Inflammatory macrophage (primary cell): Measurements from ENCODE around the gene SCUBE1.
"Not testable (repeated sequence)": the region's sequence is repeated elsewhere in the genome, so short reads cannot be mapped to it uniquely, and the experiment has no call there.

Experiments used
- DNase-seq, 2 donors: peaks; one replicate each; pipeline ENCODE4 v3.0.0-alpha.2; 2020 to 2022

SCUBE1 gene

DNA sequence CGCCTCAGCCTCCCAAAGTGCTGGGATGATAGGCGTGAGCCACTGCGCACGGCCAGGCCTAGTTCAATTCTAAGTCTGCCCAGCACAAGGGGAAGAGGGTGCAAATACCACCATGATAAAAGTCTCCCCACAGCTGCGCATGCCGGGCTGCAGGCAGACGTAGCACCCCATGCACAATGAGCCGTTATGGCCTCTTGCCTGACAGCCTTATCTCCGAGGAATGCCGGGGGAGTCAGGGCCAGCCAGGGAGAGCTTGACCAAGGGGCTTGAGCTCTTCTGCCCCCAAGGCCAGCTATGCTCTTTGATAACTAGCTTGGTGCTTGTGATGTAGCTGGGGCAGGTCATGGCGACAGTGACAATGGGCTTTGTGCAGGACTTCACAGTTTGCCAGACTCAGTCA, 13.7 kb upstream of the SCUBE1 start:
- DNase-seq, result no peak

DNA sequence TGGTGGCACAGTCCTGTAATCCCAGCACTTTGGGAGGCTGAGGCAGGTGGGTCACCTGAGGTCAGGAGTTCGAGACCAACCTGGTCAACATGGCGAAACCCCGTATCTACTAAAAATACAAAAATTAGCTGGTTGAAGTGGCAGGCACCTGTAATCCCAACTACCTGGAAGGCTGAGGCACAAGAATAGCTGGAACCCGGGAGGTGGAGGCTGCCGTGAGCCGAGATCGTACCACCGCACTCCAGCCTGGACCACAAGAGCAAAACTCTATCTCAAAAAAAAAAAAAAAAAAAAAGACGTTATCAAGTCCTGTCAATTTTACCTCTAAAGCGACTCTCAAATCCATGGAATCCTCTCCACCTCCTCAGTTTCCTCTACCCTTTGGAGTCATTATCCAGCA, 12.5 kb upstream of the SCUBE1 start:
- not testable (repeated sequence) for DNase-seq

DNA sequence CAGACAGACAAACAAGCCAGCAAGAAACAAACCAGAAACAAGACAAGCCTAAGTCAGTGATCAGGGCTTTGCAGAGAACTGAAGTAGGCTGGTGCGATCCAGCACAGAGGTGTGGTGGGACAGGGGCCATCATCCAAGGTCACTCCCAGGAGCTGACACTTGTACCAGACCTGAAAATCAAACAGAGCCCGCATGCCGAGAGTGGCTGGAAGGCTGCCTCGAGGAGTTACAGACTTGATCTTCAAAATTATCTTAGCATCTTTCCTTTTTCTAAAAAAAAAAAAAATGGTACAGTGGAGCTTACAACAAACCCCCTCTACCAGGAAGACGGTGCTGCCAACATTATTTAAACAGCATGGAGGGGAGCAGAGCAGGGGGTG, 8.8 kb upstream of the SCUBE1 start:
- no peak for DNase-seq

DNA sequence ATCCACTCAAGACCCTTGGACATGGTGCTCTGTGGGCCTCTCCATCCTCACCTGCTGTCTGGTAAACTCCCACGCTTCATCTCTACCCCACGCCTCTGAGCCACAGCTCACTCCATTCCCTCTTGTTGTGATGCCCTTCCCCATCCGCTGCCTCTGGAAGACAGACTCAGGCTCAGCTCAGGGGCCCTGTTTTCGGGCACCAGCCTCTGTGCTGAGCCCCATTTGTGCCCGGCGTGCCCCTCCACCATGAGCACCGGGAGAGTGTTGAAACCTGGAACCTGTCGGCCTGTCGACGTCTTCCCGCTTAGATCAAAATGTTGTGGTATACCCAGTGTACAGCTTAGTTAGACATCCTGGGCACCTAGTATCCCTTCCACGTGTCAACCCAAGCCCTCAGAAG, 6.5 kb upstream of the SCUBE1 start:
- no peak for DNase-seq

DNA sequence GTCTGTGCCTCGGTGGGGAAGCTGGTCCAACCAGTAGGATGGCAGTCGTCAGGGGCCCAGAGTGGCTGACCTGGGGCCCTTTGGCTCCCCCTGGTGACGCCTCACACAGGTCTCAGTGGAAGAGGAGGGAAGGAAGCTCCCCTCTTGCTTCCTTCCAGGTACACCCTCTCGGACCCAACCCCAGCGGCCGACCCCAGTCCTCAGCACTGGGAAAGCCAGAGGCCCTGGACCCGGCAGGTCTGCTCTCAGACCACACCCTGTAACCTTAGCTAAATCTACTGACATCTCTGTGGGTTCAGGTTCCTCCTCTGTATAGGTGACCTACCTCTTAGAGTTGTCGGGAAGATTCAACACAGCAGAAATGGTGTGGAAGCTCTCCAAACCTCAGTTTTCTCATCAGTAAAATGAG, 3.4 kb upstream of the SCUBE1 start:
- peak in 1 of 2 donors; percentile 35 for DNase-seq

DNA sequence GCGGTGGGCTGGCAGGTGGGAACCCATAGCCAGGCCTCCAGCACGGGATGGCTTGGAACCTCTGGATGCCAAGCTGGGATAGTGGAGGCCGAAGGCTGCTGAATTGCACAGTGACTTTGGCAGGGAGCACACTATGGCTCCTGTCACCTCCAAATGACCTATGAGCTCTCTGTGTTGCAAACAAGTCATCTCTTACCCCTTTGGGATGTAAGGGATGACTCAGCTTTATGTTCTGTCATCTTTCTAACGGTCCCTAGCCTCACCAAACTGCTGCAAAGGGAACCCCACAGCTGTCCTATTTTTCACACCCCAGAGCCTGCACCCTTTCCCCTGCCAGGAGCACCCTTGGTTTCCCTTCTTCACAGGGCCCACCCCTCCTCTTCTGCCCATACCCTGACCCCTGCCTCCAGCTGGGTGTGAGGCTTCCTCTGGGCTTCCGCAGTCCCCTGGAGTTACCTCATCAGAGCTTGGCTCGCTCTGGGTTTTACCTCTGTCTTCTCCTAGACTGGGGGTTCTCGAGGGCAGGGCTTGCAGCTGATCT, 2.7 kb upstream of the SCUBE1 start:
- DNase-seq, result peak; percentile 6 to 39

DNA sequence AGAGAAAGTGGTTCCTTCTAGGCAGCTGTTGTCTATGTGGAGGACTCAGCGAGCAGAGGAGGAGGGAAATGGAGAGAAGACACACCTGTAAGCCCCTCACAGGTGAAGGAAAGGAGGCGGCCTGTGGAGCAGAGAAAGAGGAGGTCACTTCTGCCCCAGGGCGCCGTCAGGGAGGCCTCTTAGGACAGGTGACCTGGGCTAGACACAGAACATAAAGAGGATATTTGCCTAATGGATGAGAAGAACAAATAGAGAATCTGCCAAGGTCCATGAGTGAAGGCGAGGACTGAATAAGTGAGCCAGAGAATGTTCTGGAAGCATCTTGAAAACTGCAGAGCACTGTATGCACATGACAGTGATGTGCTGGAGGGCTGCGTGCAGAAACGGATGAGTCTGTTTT, 2.2 kb upstream of the SCUBE1 start:
- DNase-seq, result no peak

DNA sequence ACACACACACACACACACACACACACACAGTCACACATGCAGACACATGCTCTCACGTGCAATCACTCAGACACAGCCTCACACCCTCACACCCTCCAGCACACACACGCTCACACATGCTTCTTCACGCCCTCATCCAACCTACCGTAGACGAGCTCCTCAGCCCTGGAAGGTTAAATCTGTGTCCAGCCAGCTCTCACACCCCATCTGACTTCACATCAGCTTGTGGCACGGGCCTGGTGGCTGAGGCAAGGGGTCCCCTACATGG, 1.3 kb upstream of the SCUBE1 start:
- DNase-seq, result no peak

DNA sequence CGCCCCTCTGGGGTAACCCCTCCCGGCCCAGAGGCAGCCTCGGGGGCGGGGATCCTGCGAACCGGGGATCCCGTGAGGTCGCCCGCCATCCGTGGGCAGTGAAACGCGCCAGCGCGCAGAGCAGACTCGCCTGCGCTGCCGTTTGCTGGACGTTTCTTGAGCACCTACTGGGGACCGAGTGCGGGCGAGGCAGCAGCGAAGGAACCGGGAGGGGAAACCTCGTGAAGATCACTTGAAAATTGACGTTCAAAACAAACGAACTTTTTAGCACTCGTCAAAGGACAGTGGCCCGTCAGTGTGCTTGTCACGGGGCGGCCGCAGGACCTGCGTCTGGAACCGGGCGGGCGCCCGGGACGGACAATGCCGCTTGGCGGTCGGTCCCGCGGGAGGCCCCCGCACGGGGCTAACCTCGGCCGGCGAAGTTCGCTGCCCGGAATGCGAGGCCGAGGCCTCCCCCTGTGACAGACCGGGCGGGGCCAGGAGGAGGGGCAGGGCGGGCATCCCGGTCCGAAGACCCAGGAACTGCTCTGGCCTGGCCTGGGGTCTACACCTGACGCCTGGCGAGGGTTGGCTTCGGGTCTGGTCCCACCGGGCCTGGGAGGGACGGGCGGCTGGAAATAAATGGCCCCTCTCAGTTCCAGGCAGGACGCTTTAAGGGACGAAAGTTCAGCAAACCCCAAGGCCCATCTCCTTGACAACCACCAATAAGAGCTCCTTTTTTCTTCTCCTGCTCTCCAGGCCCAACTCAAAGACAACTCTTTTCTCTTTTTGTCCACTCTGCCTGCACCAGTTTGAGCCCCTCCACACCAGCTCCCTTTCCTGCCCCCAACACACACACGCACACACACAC, 723 bp upstream of the SCUBE1 start:
- DNase-seq, result peak in 1 of 2 donors; percentile 7

DNA sequence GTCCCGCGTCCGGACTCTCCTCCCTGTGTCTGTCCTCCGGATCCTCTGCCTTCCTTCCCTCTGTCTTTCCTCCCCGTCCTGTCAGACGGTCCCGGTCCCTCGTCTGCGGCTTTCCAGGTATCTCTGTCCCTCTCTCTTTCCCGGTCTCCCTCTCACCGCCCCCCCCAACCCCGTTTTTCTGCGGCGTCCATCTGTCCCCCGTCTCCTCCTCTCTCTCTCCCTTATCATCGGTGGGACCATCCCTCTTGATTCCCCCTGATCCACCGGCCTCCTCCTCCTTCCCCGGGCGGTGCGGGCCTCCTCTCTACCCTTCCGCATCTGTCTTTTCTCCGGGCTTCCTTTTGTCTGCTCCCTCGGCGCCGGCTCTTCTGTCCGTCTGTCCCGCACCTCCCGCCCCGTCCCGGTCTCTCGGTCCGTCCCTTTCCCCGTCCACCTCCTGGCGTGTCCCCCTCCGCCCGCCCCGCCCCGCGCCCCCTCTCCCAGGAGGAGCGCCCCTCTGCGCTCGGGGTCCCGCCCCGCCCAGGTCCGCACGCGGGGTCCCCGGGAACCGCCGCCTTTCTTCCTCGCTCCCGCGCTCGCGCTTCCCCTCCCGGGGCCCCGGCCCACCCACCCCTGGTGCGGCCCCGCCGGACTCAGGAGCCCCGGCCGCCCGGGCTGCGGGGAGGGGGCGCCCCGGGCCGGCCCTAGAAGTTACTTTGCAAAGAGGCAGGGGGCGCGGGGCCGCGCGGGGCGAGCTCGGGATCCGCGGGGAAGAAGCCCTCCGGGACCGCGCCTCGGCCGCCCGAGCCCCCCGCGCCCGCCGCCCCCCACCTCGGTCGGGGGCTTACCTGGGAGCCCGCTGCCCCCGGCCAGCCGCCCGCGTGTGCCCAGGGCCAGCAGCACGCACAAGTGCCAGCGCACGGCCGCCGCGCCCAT, 568 bp downstream of the SCUBE1 start:
- no peak for DNase-seq

DNA sequence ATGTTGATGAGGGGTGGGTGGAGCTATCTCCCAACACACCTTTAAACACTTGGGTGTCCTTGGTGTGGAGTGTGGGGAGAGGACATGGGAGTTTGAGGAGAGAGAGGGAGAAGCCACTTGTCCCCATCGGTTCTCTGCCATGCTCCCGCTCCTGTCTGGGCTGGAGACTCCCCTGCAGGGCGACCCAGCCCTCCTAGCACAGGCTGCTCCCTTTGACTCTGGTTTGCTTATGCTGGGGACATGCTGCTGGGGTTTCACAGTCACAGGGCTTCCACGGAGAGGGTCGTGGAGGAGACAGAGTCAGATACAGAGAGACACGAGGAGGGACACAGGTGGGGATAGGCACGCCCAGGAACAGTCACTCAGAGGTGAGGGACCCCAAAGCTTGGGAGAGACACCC, 1.6 kb downstream of the SCUBE1 start:
- DNase-seq, result no peak

DNA sequence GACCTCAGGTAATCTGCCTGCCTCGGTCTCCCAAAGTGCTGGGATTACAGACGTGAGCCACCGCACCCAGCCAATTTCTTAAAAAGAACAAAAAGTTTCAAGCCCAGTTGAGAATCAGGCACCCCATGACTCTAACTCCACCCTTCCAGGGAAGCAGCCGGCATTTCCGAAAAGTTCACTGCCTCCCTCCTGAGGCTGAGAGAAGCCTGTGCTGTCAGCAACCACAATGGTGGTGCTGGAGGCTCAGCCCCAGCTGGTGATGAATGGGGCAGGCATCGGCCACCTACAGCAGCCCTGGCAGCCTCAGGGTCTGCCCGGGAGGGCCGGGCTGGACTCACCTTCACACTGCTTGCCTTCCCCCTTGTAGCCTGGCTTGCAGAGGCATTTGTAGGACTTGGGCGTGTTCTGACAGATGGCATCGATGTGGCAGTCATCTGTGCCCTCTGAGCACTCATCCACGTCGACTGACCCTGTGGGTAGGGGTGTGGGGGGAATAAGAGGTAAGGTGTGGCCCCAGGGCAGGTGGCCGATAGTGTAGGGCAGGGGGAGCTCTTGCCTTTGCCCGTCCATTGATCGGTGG, 4.3 kb downstream of the SCUBE1 start:
- DNase-seq, result no peak

DNA sequence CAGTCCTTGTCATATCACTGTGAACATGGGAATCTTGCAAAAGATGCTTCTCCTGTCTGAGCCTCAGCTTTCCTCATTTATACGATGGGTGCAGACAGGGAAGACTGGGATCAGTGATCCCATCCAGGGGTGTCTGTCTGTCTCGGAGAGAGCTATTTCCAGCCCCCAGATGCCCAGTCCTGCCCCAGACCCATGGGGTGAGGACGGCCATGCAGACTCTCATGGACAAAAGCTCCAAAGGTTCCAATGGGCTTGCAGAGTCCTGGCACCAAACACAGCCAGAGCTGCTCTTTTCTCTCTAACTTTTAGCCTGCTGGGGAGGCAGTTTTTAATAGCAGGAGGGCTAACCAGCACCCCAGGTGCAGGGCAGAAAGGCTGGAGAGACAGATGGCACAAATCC, 5.2 kb downstream of the SCUBE1 start:
- DNase-seq, result no peak

DNA sequence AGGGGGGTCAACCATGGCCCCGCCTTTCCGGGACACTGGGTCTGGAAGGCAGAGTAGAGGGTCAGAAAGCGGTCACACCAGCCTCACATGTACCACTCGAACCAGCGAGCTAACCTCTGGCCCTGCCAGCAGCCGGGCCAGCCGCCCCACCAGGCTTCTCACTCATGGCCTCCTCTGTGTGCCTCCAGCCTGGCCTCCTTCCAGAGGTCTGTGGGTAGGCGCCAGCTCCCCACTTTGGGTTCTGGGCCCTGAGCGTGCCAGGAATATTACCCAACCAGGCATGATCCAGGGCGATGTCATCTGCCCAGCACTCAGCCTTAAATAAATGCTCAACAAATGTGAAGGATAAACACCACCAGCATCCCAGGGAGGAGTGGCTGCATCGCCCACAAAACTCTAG, 5.8 kb downstream of the SCUBE1 start:
- DNase-seq, result no peak

DNA sequence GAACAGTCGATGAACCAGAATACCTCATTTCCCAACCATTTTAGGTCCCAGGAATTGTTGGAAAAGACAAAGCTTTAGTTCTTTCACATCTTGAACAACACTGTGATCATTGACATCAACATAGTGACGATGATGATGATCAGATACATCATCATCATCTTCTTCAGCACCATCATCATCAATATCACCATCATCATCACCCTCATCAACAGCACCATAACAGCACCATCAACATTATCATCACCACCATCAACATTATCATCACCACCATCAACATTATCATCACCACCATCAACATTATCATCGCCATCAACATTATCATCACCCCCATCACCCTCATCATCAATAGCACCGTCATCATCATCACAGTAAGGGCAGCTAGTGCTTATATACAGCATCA, 8.8 kb downstream of the SCUBE1 start:
- no peak for DNase-seq

DNA sequence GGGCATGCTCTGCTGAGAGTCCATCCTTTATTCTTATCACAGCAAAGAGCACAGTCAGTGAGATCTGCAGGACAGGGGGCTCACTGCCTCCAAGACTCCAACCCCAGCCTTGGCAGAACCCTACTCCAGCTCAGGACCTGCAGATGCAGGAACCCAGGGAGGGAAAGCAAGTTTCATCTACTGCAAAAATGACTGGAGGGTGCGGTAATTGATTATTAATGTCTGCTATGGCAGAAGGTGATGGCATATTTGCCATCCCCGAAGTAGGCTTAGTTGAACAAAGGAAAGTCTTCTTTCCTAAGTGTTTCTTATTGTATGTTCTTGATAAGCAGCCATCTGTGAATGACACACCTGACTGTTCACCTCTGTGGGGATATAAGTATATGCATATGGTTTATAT, 9.2 kb downstream of the SCUBE1 start:
- no peak for DNase-seq

DNA sequence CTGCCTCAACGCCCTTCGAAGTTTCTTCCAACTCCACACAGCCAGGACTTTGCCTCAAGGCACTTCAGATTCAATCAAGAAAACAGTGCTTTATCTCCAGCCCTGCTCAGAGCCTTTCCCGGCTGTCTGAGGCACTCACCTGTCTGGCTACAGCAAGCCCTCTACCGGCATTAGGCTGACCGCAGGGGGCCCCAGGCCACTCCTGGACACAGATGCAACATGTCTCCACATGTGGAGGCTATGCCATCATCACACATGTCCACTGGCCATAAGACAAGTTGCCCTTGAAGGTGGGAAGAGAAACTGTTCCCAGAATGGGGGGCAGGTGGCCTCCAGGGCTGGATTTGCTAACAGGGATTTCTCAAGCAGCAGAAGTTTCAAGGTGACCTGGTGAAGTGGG, 10.0 kb downstream of the SCUBE1 start:
- DNase-seq, result no peak

DNA sequence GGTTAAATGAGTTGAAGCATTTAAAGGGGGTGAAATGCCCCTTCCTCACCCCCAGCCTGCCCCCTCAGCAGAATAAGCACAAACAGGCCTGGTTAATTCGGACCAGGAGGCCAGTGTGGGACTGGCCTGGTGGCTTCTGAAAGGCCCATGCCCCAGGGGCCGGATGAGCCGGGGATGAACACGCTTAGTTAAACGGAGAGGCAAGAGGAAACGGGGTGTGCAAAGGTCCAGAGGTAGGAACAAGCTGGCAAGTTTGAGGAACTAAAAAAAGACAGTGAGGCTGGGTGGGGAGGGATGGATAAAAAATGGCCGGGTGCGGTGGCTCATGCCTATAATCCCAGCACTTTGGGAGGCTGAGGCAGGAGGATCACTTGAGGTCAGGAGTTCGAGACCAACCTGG, 11.5 kb downstream of the SCUBE1 start:
- no peak for DNase-seq

DNA sequence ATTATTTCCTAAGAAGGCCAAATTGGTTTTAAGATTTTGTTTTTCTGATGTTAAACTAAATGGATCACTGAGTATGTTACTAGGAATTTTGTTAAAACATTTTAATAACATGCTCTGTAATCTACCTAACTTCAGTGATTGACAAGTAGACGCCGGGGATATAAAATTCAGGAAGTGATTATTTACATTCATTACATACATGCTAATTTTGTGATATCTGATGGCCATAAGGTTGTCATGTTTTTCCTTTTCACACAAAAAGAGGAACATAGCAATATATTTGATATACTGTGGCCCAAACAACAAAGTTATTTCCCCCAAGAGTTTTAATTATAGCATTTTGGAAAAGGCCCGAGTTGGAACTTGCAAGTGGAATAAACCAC, 12.1 kb downstream of the SCUBE1 start:
- no peak for DNase-seq

DNA sequence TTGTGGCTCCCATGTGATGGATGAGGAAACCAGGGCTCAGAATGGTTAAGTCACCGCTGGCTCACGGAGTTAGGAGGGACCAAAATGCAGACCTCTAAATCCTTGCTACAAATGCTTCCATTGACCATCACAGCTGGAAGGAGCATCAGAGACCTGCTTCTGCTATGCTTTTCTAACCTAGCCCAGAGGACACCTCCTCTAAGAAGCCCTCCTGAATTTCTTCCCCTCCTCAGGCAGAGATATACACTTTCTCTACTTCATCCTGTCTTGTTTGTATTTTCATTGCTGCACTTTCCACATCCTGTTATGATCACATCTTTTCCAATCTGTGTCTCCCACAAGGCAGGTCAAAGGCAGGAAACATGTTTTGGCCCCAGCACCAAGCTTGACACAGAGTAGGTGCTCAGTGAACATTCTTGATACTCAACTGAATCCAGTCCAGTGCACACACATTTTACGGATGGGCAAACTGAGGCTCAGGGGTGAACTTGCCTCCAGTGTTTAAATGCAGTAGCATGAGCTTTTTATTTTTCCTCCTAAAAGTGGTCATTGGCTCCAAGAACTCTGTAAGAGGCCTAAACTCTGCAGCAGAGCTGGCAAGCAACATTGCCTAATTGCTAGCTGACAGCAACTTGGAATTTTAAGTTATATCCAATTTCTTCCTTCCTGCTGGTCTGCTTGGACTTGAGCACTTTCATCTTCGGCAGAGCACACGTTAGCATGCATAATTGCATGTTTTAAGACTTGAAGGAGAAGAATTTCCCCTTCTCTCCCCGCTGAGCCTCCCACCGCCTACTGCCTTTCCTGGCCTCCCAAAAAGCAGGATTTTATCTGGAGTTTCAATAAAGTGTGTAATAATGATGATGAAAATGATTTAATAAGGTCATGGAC, 12.7 kb downstream of the SCUBE1 start:
- DNase-seq, result no peak

DNA sequence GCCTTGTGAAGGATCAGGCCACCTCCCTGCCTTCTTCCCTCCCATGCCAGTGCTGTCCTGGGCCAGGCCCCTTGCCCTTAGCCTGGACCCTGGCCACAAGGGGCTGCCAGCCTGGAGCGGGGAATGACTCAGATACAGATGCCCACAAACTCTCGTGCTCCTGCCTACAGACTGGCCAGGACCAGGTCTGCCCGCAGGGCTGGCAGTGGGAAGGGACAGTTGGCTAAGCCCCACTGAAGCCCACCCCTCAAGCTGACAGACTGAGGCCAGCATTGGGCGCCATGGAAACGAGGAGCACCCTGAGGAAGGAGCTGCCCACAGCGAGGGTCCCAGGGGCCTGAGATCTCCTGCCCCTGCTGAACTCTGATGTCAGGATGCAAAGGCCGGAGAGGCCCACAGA, 14.1 kb downstream of the SCUBE1 start:
- no peak for DNase-seq

DNA sequence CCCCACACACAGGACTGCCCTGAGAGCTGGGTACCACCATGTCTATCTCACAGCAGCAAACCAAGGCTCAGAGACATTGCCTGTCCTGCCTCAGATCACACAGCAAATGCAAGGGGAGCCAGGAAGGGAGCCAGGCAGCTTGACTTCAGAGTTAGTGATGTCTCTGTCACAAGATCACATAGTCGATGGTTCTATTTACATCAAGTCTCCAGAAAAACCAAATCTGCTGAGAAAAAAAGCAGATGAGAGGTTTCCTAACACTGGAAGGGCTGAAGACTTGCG, 16.1 kb downstream of the SCUBE1 start:
- DNase-seq, result no peak
